OCI-LY3 (cell line): ENCODE measurements around the gene TRIML1.
"Not testable (repeated sequence)": the region's sequence is repeated elsewhere in the genome, so short reads cannot be mapped to it uniquely, and the experiment has no call there.

ENCODE experiments used
- H2AFZ ChIP-seq: fragments of 200-600, 300-600 bp; shearing (Covaris generic); 2 replicates; pipeline ENCODE4 v1.6.0; 2014; ENCODE audit warnings: antibody characterized with exemption, low read depth, low read length
- H3K27ac ChIP-seq: fragments of 200-600, 300-600 bp; sonication (generic); 2 replicates; pipeline ENCODE4 v1.5.1; 2014; ENCODE audit warnings: mild to moderate bottlenecking, low read length, moderate library complexity, mixed read lengths
- H3K27me3 ChIP-seq: fragments of 200-600, 300-600 bp; sonication (generic); 2 replicates; pipeline ENCODE4 v1.6.1; 2014; ENCODE audit warnings: low read depth, low read length, mixed read lengths
- H3K36me3 ChIP-seq: fragments of 200-600, 300-600 bp; sonication (generic); replicated peaks from 2 replicates; pipeline ENCODE3; 2014; ENCODE audit warnings: low read depth, low read length, mixed read lengths
- H3K4me1 ChIP-seq: fragments of 300-600, 200-600 bp; sonication (generic); 2 replicates; pipeline ENCODE4 v1.6.1; 2014; ENCODE audit warnings: low read length, mixed read lengths
- H3K4me2 ChIP-seq: fragments of 200-600, 300-600 bp; sonication (generic); 2 replicates; pipeline ENCODE4 v1.6.1; 2014; ENCODE audit warnings: low read length, mixed read lengths
- H3K4me3 ChIP-seq: fragments of 300-600, 200-600 bp; sonication (generic); 2 replicates; pipeline ENCODE4 v1.5.1; 2014; ENCODE audit warnings: antibody characterized with exemption, mild to moderate bottlenecking, low read length, moderate library complexity
- H3K79me2 ChIP-seq: fragments of 300-600, 200-600 bp; shearing (Covaris generic); 2 replicates; pipeline ENCODE4 v1.6.1; 2014; ENCODE audit warnings: mild to moderate bottlenecking, low read length, mixed read lengths
- H3K9ac ChIP-seq: fragments of 300-600, 200-600 bp; shearing (Covaris generic); 2 replicates; pipeline ENCODE4 v1.6.0; 2014; ENCODE audit warnings: mild to moderate bottlenecking, low read length, moderate library complexity
- H3K9me3 ChIP-seq: fragments of 200-600, 300-600 bp; shearing (Covaris generic); 2 replicates; pipeline ENCODE4 v1.6.1; 2014; ENCODE audit warnings: low read length, mixed read lengths; ENCODE audit not compliant: insufficient read depth
- H4K20me1 ChIP-seq: fragments of 200-600, 300-600 bp; sonication (generic); 2 replicates; pipeline ENCODE4 v1.6.1; 2016; ENCODE audit warnings: low read length, mixed read lengths; ENCODE audit not compliant: insufficient read depth
- EZH2phosphoT487 ChIP-seq: fragments of 200-600 bp; shearing (Covaris generic); IDR thresholded peaks from 2 replicates; pipeline ENCODE4 v1.6.1; 2018; ENCODE audit warnings: antibody characterized with exemption, mixed run types, low read depth
- TF ChIP-seq, protein P1 (sequence below): fragments of 200-600, 300-600 bp; sonication (generic); IDR thresholded peaks from 2 replicates; pipeline ENCODE4 v1.5.1; 2014; ENCODE audit warnings: antibody characterized with exemption, low read length, low read depth

TRIML1 gene

GRCh38 chr4:188147776-188148175, 8.5 kb downstream of the TRIML1 start:
- no peak overlapping the region for H2AFZ ChIP-seq
- no peak overlapping the region for H3K4me2 ChIP-seq
- H3K9ac ChIP-seq = no peak overlapping the region

DNA sequence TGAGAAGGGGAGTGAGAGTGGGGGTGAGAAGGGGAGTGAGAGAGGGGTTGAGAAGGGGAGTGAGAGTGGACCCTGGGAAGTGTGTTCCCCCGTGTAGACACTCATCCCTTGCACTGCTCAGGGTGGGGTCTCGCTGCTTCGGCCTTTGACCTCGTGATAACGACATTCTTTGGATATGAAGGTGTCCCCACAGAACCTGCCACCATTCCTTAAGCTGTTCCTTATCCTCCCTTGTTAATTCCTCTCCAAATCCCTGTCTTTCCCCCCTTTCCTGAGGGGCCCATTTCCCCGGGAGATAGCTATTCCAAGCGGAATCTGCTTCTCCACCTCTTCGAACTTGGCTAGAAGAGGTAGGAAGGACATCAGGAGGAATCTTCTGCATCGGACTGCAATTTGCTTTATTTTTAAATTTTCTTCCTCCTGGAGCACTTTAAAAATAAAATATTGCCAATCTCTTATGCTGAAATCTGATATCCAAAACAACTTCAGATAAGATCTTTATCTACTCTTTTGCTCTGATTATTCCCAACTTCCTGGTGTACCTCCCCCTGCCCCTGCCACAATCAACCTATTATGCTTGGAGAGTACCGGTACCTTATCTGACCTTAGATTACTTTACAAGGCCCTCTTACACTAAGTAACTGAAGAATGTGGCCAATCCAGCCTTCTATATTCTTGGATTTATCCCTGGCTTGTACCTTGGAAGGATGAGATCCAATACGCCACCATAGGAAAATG, 15.6 kb downstream of the TRIML1 start:
- Histone ChIP-seq H3K9ac (no peak overlapping the region), H3K4me3 (no peak overlapping the region), H3K79me2 (no peaks in the 10 kb centered on the region), H3K9me3 (no peaks in the 10 kb centered on the region), H3K27me3 (no peaks in the 10 kb centered on the region), H2AFZ (no peak overlapping the region), H4K20me1 (no peaks in the 10 kb centered on the region), H3K4me1 (no peaks in the 10 kb centered on the region), H3K36me3 (no peaks in the 10 kb centered on the region), H3K4me2 (no peak overlapping the region), H3K27ac (no peak overlapping the region)
- TF ChIP-seq, protein P1, sequence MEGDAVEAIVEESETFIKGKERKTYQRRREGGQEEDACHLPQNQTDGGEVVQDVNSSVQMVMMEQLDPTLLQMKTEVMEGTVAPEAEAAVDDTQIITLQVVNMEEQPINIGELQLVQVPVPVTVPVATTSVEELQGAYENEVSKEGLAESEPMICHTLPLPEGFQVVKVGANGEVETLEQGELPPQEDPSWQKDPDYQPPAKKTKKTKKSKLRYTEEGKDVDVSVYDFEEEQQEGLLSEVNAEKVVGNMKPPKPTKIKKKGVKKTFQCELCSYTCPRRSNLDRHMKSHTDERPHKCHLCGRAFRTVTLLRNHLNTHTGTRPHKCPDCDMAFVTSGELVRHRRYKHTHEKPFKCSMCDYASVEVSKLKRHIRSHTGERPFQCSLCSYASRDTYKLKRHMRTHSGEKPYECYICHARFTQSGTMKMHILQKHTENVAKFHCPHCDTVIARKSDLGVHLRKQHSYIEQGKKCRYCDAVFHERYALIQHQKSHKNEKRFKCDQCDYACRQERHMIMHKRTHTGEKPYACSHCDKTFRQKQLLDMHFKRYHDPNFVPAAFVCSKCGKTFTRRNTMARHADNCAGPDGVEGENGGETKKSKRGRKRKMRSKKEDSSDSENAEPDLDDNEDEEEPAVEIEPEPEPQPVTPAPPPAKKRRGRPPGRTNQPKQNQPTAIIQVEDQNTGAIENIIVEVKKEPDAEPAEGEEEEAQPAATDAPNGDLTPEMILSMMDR = no peak
- no peak for TF ChIP-seq EZH2phosphoT487

More at GRCh38 chr4:188147776-188148175, 8.5 kb downstream of the TRIML1 start:
- H3K9me3 ChIP-seq = no peaks in the 10 kb centered on the region
- H3K4me1 ChIP-seq = no peaks in the 10 kb centered on the region
- H3K27ac ChIP-seq = no peak overlapping the region
- TF ChIP-seq, protein P1 = no peak
- no peak for TF ChIP-seq EZH2phosphoT487
- H3K79me2 ChIP-seq = no peaks in the 10 kb centered on the region
- H3K4me3 ChIP-seq = no peak overlapping the region
- H3K36me3 ChIP-seq = no peaks in the 10 kb centered on the region
- H3K27me3 ChIP-seq = no peaks in the 10 kb centered on the region
- no peaks in the 10 kb centered on the region for H4K20me1 ChIP-seq

- H3K9me3 ChIP-seq = no peaks in the 10 kb centered on the region
- H3K9ac ChIP-seq = no peak overlapping the region
- no peak overlapping the region for H3K4me3 ChIP-seq
- no peaks in the 10 kb centered on the region for H3K79me2 ChIP-seq
- no peaks in the 10 kb centered on the region for H3K27me3 ChIP-seq
- no peaks in the 10 kb centered on the region for H3K4me1 ChIP-seq
- H4K20me1 ChIP-seq = no peaks in the 10 kb centered on the region
- H3K27ac ChIP-seq = no peak overlapping the region
- H3K4me2 ChIP-seq = no peak overlapping the region
- H2AFZ ChIP-seq = no peak overlapping the region
- no peaks in the 10 kb centered on the region for H3K36me3 ChIP-seq
- TF ChIP-seq, protein P1 = no peak
- no peak for TF ChIP-seq EZH2phosphoT487
Measured at GRCh38 chr4:188158336-188158735, 19.1 kb downstream of the TRIML1 start.

DNA sequence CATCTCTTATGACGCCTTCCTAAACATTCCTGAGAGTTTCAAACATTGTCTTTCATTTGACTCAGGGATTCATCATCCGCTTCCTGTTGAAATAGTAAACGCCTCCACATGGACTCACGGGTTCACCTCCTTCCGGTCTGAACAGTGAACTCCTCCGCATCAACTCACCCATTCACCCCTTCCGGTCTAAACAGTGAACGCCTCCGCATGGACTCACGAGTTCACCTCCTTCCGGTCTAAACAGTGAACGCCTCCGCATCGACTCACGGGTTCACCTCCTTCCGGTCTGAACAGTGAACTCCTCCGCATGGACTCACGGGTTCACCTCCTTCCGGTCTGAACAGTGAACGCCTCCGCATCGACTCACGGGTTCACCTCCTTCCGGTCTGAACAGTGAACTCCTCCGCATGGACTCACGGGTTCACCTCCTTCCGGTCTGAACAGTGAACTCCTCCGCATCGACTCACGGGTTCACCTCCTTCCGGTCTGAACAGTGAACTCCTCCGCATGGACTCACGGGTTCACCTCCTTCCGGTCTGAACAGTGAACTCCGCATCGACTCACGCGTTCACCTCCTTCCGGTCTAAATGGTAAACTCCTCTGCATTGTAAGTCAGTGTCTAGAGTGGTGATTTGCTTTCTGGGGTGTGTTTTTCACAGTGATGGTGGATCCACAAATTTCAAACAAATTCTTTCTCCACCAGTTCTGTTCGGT, 20.4 kb downstream of the TRIML1 start:
- not testable (repeated sequence) for H3K36me3 ChIP-seq, H3K4me3 ChIP-seq, H3K9me3 ChIP-seq, H3K4me1 ChIP-seq, H4K20me1 ChIP-seq, H3K79me2 ChIP-seq, H3K9ac ChIP-seq, H3K27ac ChIP-seq, H3K4me2 ChIP-seq, H2AFZ ChIP-seq, H3K27me3 ChIP-seq
